ENCODE data around the gene TJP1. TPM values are rescaled to one million over a fixed set of nuclear protein-coding genes. Genes with fewer than 3 reads are reported as not detected.

Gene TJP1
- total and polyA plus RNA-seq, 9 of the 15 experiments (the other 6 are each of a cell fraction or from before 2014, with no cell fraction given), result 9.1 to 39.3 (median 28.0) TPM

DNA sequence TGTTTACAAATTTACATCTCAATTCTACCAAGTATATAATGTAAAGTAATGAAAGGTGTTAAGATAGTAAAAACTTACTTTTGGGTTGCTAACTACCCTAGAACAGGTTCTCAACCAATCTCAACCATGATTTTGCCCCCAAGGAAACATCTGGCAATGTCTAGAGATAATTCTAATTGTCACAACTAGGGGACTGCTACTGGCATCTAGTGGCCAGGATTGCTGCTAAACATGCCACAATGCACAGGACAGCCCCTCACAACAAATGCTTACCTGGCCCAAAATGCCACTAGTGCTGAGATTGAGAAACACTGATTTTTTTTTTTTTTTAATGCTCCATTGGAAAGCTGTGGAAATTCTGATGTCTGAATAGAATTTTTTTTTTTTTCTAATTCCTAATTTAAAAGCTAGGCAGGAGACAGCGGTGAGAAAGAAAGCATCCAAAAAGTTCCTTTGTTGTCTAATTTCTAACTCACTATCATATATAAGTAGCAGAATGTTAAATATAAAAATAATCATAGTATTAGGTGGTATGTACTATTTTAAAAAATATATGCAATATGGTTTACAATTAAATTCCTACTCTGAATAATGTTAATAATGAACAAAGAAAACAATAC, 81.5 kb downstream of the TJP1 start:
- no peak for DNase-seq (ENCODE audit: extremely low read depth in 1 of 4, low spot score in 3 of 4)

More for the DNA sequence above, 81.5 kb downstream of the TJP1 start:
- Histone ChIP-seq H3K4me3 (no peak overlapping the region), H3K9me1 (ENCODE audit: control insufficient read depth, insufficient read depth, low read length) (no peaks in the 10 kb centered on the region), H3K4me1 (replicated peaks in 1 of 2; ENCODE audit: control insufficient read depth in 2 of 2, insufficient read depth in 2 of 2, low read length in 2 of 2) (no peaks in the 10 kb centered on the region), H2AFZ (ENCODE audit: low read depth, low read length) (no peak overlapping the region), H3K79me2 (ENCODE audit: control insufficient read depth, insufficient read depth, low read length) (no peaks in the 10 kb centered on the region), H3K27me3 (ENCODE audit: control insufficient read depth in 2 of 2, insufficient read depth in 2 of 2, low read length in 2 of 2) (no peaks in the 10 kb centered on the region), H3K4me2 (ENCODE audit: insufficient read depth, low read length) (no peak overlapping the region), H3K9ac (ENCODE audit: insufficient read depth in 1 of 2, low read depth in 2 of 2, low read length in 2 of 2) (no peak overlapping the region), H3K9me3 (replicated peaks; ENCODE audit: control insufficient read depth, insufficient read depth, low read depth, low read length) (no peaks in the 10 kb centered on the region), H3K36me3 (ENCODE audit: control insufficient read depth, insufficient read depth, low read length) (peaks cover 33% of the 10 kb centered on the region), H4K20me1 (replicated peaks; ENCODE audit: control insufficient read depth, insufficient read depth, low read length) (no peaks in the 10 kb centered on the region), H3K27ac (ENCODE audit: extremely low read depth, low read depth, low read length) (no peak overlapping the region)
- ATAC-seq, result no peak
- BruUV-seq (replicated peaks), result no TSS peak
- ChIA-PET POLR2A (no interaction called here), CTCF (ENCODE audit: low intra/inter-chr PET ratio) (no interaction called here)
- FAIRE-seq, result no peak
- 91% methylated on average over 1 of the region's 1 CpG for WGBS (ENCODE audit: insufficient coverage, low coverage, missing lambda C conversion rate)
- TF ChIP-seq, protein P1, sequence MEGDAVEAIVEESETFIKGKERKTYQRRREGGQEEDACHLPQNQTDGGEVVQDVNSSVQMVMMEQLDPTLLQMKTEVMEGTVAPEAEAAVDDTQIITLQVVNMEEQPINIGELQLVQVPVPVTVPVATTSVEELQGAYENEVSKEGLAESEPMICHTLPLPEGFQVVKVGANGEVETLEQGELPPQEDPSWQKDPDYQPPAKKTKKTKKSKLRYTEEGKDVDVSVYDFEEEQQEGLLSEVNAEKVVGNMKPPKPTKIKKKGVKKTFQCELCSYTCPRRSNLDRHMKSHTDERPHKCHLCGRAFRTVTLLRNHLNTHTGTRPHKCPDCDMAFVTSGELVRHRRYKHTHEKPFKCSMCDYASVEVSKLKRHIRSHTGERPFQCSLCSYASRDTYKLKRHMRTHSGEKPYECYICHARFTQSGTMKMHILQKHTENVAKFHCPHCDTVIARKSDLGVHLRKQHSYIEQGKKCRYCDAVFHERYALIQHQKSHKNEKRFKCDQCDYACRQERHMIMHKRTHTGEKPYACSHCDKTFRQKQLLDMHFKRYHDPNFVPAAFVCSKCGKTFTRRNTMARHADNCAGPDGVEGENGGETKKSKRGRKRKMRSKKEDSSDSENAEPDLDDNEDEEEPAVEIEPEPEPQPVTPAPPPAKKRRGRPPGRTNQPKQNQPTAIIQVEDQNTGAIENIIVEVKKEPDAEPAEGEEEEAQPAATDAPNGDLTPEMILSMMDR (IDR thresholded peaks at IDR 0.05 in 2 of 3, conservative IDR thresholded peaks at IDR 0.05 in 1 of 3; ENCODE audit: insufficient read depth in 2 of 3, low read depth in 1 of 3, low read length in 3 of 3), result peak in 2 of 3 experiments; percentile 15 to 16; a peak in 2 of 6 replicates
- TF ChIP-seq, protein P2, sequence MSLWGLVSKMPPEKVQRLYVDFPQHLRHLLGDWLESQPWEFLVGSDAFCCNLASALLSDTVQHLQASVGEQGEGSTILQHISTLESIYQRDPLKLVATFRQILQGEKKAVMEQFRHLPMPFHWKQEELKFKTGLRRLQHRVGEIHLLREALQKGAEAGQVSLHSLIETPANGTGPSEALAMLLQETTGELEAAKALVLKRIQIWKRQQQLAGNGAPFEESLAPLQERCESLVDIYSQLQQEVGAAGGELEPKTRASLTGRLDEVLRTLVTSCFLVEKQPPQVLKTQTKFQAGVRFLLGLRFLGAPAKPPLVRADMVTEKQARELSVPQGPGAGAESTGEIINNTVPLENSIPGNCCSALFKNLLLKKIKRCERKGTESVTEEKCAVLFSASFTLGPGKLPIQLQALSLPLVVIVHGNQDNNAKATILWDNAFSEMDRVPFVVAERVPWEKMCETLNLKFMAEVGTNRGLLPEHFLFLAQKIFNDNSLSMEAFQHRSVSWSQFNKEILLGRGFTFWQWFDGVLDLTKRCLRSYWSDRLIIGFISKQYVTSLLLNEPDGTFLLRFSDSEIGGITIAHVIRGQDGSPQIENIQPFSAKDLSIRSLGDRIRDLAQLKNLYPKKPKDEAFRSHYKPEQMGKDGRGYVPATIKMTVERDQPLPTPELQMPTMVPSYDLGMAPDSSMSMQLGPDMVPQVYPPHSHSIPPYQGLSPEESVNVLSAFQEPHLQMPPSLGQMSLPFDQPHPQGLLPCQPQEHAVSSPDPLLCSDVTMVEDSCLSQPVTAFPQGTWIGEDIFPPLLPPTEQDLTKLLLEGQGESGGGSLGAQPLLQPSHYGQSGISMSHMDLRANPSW (CRISPR knock-in tag; IDR thresholded peaks at IDR 0.05), result no peak
- TF ChIP-seq PML (IDR thresholded peaks at IDR 0.05; ENCODE audit: low read length) (no peak), RAD21 (CRISPR knock-in tag; conservative IDR thresholded peaks at IDR 0.05 in 1 of 2, IDR thresholded peaks at IDR 0.05 in 1 of 2) (peak in 1 of 2 experiments; percentile 18; a peak in 1 of 4 replicates), KDM1A (IDR thresholded peaks at IDR 0.05) (0 out of 4 replicates have a peak, but pooled peaks of 1 of the 2 experiments have one; percentile 17)
- intact Hi-C loops (cut with micrococcal nuclease) (no loop called here), in situ Hi-C loops (cut with MboI) (no loop called here)
